HEK293 (cell line): ENCODE data around the gene ZFPL1.

ENCODE experiments used
- HOXC10 ChIP-seq: sonication (generic); formaldehyde crosslinking; IDR thresholded peaks from 2 replicates; pipeline ENCODE4 v1.8.1; 2023; ENCODE audit warnings: mild to moderate bottlenecking, missing genetic modification reagents
- HOXD13 ChIP-seq: sonication (generic); formaldehyde crosslinking; IDR thresholded peaks from 2 replicates; pipeline ENCODE4 v1.8.0; 2022; ENCODE audit warnings: missing genetic modification reagents, borderline replicate concordance
- KLF16 ChIP-seq: fragments of 450-650 bp; formaldehyde crosslinking; IDR thresholded peaks from 2 replicates; pipeline ENCODE4 v1.5.1; 2017; ENCODE audit warnings: missing biosample characterization, missing genetic modification characterization
- RBAK ChIP-seq: fragments of 450-650 bp; formaldehyde crosslinking; IDR thresholded peaks from 2 replicates; pipeline ENCODE4 v1.5.1; 2016; ENCODE audit warnings: missing biosample characterization, missing genetic modification characterization
- REPIN1 ChIP-seq: fragments of 450-650 bp; formaldehyde crosslinking; IDR thresholded peaks from 2 replicates; pipeline ENCODE4 v1.5.1; 2017; ENCODE audit warnings: missing biosample characterization, missing genetic modification characterization, low read depth
- SCRT1 ChIP-seq: fragments of 450-650 bp; formaldehyde crosslinking; IDR thresholded peaks from 2 replicates; pipeline ENCODE4 v1.5.1; 2016; ENCODE audit warnings: missing biosample characterization, missing genetic modification characterization, borderline replicate concordance
- ZNF140 ChIP-seq: fragments of 450-650 bp; formaldehyde crosslinking; IDR thresholded peaks from 2 replicates; pipeline ENCODE4 v1.5.1; 2016; ENCODE audit warnings: missing biosample characterization, missing genetic modification characterization
- ZNF292 ChIP-seq: fragments of 450-650 bp; formaldehyde crosslinking; IDR thresholded peaks from 2 replicates; pipeline ENCODE4 v1.5.1; 2016; ENCODE audit warnings: low read depth, missing biosample characterization, missing genetic modification characterization, borderline replicate concordance
- ZNF335 ChIP-seq: fragments of 450-650 bp; formaldehyde crosslinking; conservative IDR thresholded peaks from 2 replicates; pipeline ENCODE4 v1.5.1; 2016; ENCODE audit warnings: missing biosample characterization, missing genetic modification characterization
- ZNF366 ChIP-seq: fragments of 450-650 bp; formaldehyde crosslinking; conservative IDR thresholded peaks from 2 replicates; pipeline ENCODE4 v1.5.1; 2016; ENCODE audit warnings: missing biosample characterization, missing genetic modification characterization
- ZNF426 ChIP-seq: fragments of 450-650 bp; formaldehyde crosslinking; IDR thresholded peaks from 2 replicates; pipeline ENCODE4 v1.5.1; 2017; ENCODE audit warnings: missing biosample characterization, missing genetic modification characterization, mild to moderate bottlenecking, inconsistent platforms, moderate library complexity
- ZNF529 ChIP-seq: fragments of 450-650 bp; formaldehyde crosslinking; IDR thresholded peaks from 2 replicates; pipeline ENCODE4 v1.5.1; 2017; ENCODE audit warnings: missing genetic modification characterization, missing biosample characterization; ENCODE audit not compliant: insufficient replicate concordance
- ZNF747 ChIP-seq: fragments of 450-650 bp; formaldehyde crosslinking; IDR thresholded peaks from 2 replicates; pipeline ENCODE4 v1.5.1; 2016; ENCODE audit warnings: missing biosample characterization, missing genetic modification characterization
- ZNF768 ChIP-seq: fragments of 450-650 bp; formaldehyde crosslinking; IDR thresholded peaks from 2 replicates; pipeline ENCODE4 v1.5.1; 2018; ENCODE audit warnings: missing biosample characterization, mild to moderate bottlenecking, missing genetic modification characterization
- TF ChIP-seq, protein P1 (sequence below): fragments of 450-650 bp; formaldehyde crosslinking; IDR thresholded peaks from 2 replicates; pipeline ENCODE4 v1.5.1; 2017; ENCODE audit warnings: missing biosample characterization, mild to moderate bottlenecking, missing genetic modification characterization, moderate library complexity
- TF ChIP-seq, protein P2 (sequence below): fragments of 450-650 bp; formaldehyde crosslinking; IDR thresholded peaks from 2 replicates; pipeline ENCODE4 v1.5.1; 2017; ENCODE audit warnings: missing biosample characterization, missing genetic modification characterization
- TF ChIP-seq, protein P3 (sequence below): fragments of 450-650 bp; formaldehyde crosslinking; IDR thresholded peaks from 2 replicates; pipeline ENCODE4 v1.5.1; 2016; ENCODE audit warnings: missing biosample characterization, missing genetic modification characterization, borderline replicate concordance
- TF ChIP-seq, protein P4 (sequence below): fragments of 450-650 bp; formaldehyde crosslinking; IDR thresholded peaks from 2 replicates; pipeline ENCODE4 v1.5.1; 2016; ENCODE audit warnings: missing biosample characterization, missing genetic modification characterization
- TF ChIP-seq, protein P5 (sequence below): fragments of 450-650 bp; formaldehyde crosslinking; IDR thresholded peaks from 2 replicates; pipeline ENCODE4 v1.5.1; 2016; ENCODE audit warnings: missing biosample characterization, missing genetic modification characterization
- TF ChIP-seq, protein P6 (sequence below): fragments of 450-650 bp; formaldehyde crosslinking; IDR thresholded peaks from 2 replicates; pipeline ENCODE4 v1.5.1; 2016; ENCODE audit warnings: missing biosample characterization, missing genetic modification characterization, borderline replicate concordance

ZFPL1 gene

DNA sequence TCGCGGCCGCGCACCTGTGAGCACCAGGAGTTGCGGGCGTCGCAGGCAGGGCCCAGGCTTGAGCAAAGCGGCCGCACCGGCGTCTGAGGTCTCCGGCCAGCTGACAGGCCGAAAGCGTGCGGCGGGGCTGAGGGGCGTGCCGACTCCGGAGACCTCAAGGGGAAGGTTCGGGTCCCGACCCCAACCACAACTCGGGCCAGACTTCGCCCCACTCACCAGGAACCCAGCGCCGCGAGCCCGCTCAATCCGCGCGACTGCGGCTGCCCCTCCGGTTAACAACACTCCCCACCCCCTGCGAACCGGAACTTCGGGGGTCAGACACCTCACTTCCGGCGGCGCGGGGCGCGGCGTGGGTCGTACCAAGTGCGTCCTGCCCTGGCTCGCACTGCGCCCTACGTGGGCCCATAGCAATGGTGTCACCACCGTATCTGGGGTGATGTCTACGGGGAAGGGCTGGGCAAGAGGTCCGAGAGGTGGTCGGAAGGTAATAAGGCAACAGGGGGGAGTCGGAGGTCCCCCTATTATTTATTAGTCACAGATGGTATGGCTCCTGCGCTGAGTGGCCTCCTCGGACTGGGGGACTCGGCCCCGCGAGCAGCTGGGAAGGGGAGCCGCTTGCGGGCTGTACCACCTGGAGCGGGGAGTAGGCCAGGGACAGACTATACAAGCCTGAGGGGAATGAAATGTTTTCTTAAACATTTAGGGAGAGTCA, 50.4 kb downstream of the ZFPL1 start, which contains the start of gene SYVN1 (continued):
- TF ChIP-seq, protein P1, sequence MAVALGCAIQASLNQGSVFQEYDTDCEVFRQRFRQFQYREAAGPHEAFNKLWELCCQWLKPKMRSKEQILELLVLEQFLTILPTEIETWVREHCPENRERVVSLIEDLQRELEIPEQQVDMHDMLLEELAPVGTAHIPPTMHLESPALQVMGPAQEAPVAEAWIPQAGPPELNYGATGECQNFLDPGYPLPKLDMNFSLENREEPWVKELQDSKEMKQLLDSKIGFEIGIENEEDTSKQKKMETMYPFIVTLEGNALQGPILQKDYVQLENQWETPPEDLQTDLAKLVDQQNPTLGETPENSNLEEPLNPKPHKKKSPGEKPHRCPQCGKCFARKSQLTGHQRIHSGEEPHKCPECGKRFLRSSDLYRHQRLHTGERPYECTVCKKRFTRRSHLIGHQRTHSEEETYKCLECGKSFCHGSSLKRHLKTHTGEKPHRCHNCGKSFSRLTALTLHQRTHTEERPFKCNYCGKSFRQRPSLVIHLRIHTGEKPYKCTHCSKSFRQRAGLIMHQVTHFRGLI = no peak
- TF ChIP-seq, protein P2, sequence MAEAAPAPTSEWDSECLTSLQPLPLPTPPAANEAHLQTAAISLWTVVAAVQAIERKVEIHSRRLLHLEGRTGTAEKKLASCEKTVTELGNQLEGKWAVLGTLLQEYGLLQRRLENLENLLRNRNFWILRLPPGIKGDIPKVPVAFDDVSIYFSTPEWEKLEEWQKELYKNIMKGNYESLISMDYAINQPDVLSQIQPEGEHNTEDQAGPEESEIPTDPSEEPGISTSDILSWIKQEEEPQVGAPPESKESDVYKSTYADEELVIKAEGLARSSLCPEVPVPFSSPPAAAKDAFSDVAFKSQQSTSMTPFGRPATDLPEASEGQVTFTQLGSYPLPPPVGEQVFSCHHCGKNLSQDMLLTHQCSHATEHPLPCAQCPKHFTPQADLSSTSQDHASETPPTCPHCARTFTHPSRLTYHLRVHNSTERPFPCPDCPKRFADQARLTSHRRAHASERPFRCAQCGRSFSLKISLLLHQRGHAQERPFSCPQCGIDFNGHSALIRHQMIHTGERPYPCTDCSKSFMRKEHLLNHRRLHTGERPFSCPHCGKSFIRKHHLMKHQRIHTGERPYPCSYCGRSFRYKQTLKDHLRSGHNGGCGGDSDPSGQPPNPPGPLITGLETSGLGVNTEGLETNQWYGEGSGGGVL (tag by site-specific recombination) = no peak
- TF ChIP-seq, protein P3, sequence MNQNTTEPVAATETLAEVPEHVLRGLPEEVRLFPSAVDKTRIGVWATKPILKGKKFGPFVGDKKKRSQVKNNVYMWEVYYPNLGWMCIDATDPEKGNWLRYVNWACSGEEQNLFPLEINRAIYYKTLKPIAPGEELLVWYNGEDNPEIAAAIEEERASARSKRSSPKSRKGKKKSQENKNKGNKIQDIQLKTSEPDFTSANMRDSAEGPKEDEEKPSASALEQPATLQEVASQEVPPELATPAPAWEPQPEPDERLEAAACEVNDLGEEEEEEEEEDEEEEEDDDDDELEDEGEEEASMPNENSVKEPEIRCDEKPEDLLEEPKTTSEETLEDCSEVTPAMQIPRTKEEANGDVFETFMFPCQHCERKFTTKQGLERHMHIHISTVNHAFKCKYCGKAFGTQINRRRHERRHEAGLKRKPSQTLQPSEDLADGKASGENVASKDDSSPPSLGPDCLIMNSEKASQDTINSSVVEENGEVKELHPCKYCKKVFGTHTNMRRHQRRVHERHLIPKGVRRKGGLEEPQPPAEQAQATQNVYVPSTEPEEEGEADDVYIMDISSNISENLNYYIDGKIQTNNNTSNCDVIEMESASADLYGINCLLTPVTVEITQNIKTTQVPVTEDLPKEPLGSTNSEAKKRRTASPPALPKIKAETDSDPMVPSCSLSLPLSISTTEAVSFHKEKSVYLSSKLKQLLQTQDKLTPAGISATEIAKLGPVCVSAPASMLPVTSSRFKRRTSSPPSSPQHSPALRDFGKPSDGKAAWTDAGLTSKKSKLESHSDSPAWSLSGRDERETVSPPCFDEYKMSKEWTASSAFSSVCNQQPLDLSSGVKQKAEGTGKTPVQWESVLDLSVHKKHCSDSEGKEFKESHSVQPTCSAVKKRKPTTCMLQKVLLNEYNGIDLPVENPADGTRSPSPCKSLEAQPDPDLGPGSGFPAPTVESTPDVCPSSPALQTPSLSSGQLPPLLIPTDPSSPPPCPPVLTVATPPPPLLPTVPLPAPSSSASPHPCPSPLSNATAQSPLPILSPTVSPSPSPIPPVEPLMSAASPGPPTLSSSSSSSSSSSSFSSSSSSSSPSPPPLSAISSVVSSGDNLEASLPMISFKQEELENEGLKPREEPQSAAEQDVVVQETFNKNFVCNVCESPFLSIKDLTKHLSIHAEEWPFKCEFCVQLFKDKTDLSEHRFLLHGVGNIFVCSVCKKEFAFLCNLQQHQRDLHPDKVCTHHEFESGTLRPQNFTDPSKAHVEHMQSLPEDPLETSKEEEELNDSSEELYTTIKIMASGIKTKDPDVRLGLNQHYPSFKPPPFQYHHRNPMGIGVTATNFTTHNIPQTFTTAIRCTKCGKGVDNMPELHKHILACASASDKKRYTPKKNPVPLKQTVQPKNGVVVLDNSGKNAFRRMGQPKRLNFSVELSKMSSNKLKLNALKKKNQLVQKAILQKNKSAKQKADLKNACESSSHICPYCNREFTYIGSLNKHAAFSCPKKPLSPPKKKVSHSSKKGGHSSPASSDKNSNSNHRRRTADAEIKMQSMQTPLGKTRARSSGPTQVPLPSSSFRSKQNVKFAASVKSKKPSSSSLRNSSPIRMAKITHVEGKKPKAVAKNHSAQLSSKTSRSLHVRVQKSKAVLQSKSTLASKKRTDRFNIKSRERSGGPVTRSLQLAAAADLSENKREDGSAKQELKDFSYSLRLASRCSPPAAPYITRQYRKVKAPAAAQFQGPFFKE (tag by site-specific recombination) = no peak
- TF ChIP-seq ZNF140 (tag by site-specific recombination) (no peak), ZNF529 (tag by site-specific recombination) (no peak), ZNF747 (no peak), ZNF335 (tag by site-specific recombination) (peak; percentile 46; the same call in 1 of the 2 replicates), HOXC10 (CRISPR knock-in tag) (no peak), ZNF426 (no peak), ZNF292 (tag by site-specific recombination) (no peak), ZNF768 (tag by site-specific recombination) (no peak), SCRT1 (tag by site-specific recombination) (no peak), HOXD13 (CRISPR knock-in tag) (no peak), KLF16 (tag by site-specific recombination) (peak; percentile 74), RBAK (tag by site-specific recombination) (no peak), REPIN1 (tag by site-specific recombination) (no peak), ZNF366 (no peak)
- TF ChIP-seq, protein P4, sequence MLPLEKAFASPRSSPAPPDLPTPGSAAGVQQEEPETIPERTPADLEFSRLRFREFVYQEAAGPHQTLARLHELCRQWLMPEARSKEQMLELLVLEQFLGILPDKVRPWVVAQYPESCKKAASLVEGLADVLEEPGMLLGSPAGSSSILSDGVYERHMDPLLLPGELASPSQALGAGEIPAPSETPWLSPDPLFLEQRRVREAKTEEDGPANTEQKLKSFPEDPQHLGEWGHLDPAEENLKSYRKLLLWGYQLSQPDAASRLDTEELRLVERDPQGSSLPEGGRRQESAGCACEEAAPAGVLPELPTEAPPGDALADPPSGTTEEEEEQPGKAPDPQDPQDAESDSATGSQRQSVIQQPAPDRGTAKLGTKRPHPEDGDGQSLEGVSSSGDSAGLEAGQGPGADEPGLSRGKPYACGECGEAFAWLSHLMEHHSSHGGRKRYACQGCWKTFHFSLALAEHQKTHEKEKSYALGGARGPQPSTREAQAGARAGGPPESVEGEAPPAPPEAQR (tag by site-specific recombination) = no peak
- TF ChIP-seq, protein P5, sequence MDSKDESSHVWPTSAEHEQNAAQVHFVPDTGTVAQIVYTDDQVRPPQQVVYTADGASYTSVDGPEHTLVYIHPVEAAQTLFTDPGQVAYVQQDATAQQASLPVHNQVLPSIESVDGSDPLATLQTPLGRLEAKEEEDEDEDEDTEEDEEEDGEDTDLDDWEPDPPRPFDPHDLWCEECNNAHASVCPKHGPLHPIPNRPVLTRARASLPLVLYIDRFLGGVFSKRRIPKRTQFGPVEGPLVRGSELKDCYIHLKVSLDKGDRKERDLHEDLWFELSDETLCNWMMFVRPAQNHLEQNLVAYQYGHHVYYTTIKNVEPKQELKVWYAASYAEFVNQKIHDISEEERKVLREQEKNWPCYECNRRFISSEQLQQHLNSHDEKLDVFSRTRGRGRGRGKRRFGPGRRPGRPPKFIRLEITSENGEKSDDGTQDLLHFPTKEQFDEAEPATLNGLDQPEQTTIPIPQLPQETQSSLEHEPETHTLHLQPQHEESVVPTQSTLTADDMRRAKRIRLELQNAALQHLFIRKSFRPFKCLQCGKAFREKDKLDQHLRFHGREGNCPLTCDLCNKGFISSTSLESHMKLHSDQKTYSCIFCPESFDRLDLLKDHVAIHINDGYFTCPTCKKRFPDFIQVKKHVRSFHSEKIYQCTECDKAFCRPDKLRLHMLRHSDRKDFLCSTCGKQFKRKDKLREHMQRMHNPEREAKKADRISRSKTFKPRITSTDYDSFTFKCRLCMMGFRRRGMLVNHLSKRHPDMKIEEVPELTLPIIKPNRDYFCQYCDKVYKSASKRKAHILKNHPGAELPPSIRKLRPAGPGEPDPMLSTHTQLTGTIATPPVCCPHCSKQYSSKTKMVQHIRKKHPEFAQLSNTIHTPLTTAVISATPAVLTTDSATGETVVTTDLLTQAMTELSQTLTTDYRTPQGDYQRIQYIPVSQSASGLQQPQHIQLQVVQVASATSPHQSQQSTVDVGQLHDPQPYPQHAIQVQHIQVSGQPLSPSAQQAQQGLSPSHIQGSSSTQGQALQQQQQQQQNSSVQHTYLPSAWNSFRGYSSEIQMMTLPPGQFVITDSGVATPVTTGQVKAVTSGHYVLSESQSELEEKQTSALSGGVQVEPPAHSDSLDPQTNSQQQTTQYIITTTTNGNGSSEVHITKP (tag by site-specific recombination) = peak; percentile 100
- TF ChIP-seq, protein P6, sequence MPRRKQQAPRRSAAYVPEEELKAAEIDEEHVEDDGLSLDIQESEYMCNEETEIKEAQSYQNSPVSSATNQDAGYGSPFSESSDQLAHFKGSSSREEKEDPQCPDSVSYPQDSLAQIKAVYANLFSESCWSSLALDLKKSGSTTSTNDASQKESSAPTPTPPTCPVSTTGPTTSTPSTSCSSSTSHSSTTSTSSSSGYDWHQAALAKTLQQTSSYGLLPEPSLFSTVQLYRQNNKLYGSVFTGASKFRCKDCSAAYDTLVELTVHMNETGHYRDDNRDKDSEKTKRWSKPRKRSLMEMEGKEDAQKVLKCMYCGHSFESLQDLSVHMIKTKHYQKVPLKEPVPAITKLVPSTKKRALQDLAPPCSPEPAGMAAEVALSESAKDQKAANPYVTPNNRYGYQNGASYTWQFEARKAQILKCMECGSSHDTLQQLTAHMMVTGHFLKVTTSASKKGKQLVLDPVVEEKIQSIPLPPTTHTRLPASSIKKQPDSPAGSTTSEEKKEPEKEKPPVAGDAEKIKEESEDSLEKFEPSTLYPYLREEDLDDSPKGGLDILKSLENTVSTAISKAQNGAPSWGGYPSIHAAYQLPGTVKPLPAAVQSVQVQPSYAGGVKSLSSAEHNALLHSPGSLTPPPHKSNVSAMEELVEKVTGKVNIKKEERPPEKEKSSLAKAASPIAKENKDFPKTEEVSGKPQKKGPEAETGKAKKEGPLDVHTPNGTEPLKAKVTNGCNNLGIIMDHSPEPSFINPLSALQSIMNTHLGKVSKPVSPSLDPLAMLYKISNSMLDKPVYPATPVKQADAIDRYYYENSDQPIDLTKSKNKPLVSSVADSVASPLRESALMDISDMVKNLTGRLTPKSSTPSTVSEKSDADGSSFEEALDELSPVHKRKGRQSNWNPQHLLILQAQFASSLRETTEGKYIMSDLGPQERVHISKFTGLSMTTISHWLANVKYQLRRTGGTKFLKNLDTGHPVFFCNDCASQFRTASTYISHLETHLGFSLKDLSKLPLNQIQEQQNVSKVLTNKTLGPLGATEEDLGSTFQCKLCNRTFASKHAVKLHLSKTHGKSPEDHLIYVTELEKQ (tag by site-specific recombination) = no peak
